Measurements from ENCODE around the gene SLC35E1.

DNA sequence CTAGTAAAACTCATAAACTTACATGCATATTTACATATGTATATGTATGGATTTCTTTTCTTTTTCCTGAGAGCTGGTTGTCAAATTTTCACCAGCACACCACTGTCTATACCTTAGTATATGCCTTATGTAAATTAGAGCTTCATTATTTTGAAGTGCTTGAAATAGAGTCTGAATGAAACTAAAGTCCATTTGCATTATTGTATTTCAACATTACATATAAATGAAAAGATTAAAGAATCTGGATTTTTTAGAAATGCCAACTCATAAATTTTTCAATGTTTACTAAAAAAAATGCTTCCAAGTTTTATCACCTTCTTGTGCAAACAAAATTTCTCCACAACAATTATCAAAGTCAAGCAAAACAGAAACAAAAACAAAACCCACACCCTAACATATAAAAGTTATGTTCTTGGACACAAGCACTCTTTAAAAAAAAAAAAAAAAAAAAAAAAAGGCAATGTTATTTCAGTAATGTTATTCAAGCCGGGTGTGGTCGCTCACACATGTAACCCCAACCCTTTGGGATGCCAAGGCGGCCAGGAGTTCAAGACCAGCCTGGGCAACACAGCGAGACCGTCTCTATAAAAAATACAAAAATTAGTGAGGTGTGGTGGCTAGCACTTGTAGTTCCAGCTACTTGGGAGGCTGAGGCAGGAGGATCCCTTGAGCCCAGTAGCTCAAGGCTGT lies 37.4 kb upstream of the SLC35E1 start:
- TF ChIP-seq POLR2A (IDR thresholded peaks at IDR 0.05; ENCODE audit: low read depth, low read length) (no peak), TAF1 (IDR thresholded peaks at IDR 0.05; ENCODE audit: low read depth, low read length) (no peak), POLR2AphosphoS5 (IDR thresholded peaks at IDR 0.05; ENCODE audit: low read depth, low read length) (no peak), SPI1 (IDR thresholded peaks at IDR 0.05; ENCODE audit: low read depth, low read length) (no peak)

Data from GM12891 (cell line).